GM12878 (cell line): Measurements from ENCODE around the gene PDE6A. TPM values are rescaled to one million over a fixed set of nuclear protein-coding genes. Genes with fewer than 3 reads are reported as not detected.

ENCODE experiments used
- ATAC-seq: fragments of 200-7000 bp; cut with Tn5 transposase; 3 replicates; pipeline ENCODE4 v1.9.1; 2020; ENCODE audit warnings: mild to moderate bottlenecking, moderate library complexity
- BruUV-seq: library from RNA; stranded (reverse); fragments of 400-500 nt; replicated peaks from 2 replicates; lab custom pipeline; 2021; lab: Mats Ljungman, UMichigan
- CTCF ChIA-PET: fragments of 300-600 bp; sonication (Branson Sonifier 250); formaldehyde crosslinking; extraction: SDS; loops from one replicate; lab custom pipeline; 2021; ENCODE audit warnings: inconsistent platforms; lab: Yijun Ruan, JAX
- POLR2A ChIA-PET: fragments of 350-600 bp; formaldehyde crosslinking; extraction: SDS; loops from one replicate; lab custom pipeline; 2021; ENCODE audit warnings: inconsistent platforms; lab: Charles Lee
- RAD21 ChIA-PET: fragments of 300-600 bp; sonication (Branson Sonifier 250); formaldehyde crosslinking; loops from one replicate; lab custom pipeline; 2023; ENCODE audit warnings: antibody characterized with exemption; ENCODE audit not compliant: unreplicated experiment; lab: Charles Lee
- SMC1A ChIA-PET: fragments of 300-600 bp; sonication (Branson Sonifier 250); formaldehyde crosslinking; loops from one replicate; lab custom pipeline; 2023; ENCODE audit not compliant: unreplicated experiment, uncharacterized antibody; lab: Charles Lee
- DNase-seq: peaks from one replicate; pipeline ENCODE4 v3.0.0-alpha.2; 2011; ENCODE audit warnings: low read depth, low spot score
- FAIRE-seq: peaks from 3 replicates; lab custom pipeline; 2011; peaks lifted over from hg19 to GRCh38; lab: Jason Lieb, UNC
- H2AFZ ChIP-seq: 2 replicates; pipeline ENCODE4 v1.6.0; 2011; ENCODE audit warnings: low read depth, low read length, control low read depth; ENCODE audit not compliant: control insufficient read depth
- H3K27ac ChIP-seq: 2 replicates; pipeline ENCODE4 v1.5.1; 2011; ENCODE audit warnings: control low read depth; ENCODE audit not compliant: control insufficient read depth, insufficient read depth
- H3K27me3 ChIP-seq, 2 experiments: replicated peaks in 1 of 2; 2 replicates each; pipeline versions ENCODE4 v1.6.0 to v1.6.1; 2011; ENCODE audit warnings: low read length in 1 of 2; ENCODE audit not compliant: control insufficient read depth in 2 of 2, insufficient read depth in 2 of 2
- H3K36me3 ChIP-seq, 2 experiments: 2 replicates each; pipeline ENCODE4 v1.5.1; 2011; ENCODE audit warnings: low read length in 1 of 2; ENCODE audit not compliant: control insufficient read depth in 2 of 2, insufficient read depth in 2 of 2
- H3K4me1 ChIP-seq: 2 replicates; pipeline ENCODE4 v1.6.1; 2011; ENCODE audit warnings: mild to moderate bottlenecking, low read length, moderate library complexity, mixed read lengths; ENCODE audit not compliant: control insufficient read depth, insufficient read depth
- H3K4me2 ChIP-seq: 2 replicates; pipeline ENCODE4 v1.6.0; 2011; ENCODE audit warnings: control low read depth; ENCODE audit not compliant: control insufficient read depth, insufficient read depth
- H3K4me3 ChIP-seq: fragments of 200-600 bp; sonication (generic); 2 replicates; pipeline ENCODE4 v1.5.1; 2016
- H3K79me2 ChIP-seq: 2 replicates; pipeline ENCODE4 v1.6.0; 2011; ENCODE audit warnings: low read length; ENCODE audit not compliant: control insufficient read depth, insufficient read depth
- H3K9ac ChIP-seq: 2 replicates; pipeline ENCODE4 v1.8.0; 2011; ENCODE audit warnings: low read length, control low read depth, mixed read lengths; ENCODE audit not compliant: control insufficient read depth, insufficient read depth
- H3K9me3 ChIP-seq: replicated peaks from 3 replicates; pipeline ENCODE4 v1.5.1; 2011; ENCODE audit warnings: mild to moderate bottlenecking, low read length; ENCODE audit not compliant: control insufficient read depth, insufficient read depth
- H4K20me1 ChIP-seq: 2 replicates; pipeline ENCODE4 v1.6.0; 2011; ENCODE audit not compliant: control insufficient read depth, insufficient read depth
- CHD2 ChIP-seq: IDR thresholded peaks from 2 replicates; pipeline ENCODE4 v1.6.1; 2011; ENCODE audit warnings: low read depth, low read length, improper control_type of control experiment, borderline replicate concordance
- CREB1 ChIP-seq: IDR thresholded peaks from 2 replicates; pipeline ENCODE4 v1.6.1; 2012; ENCODE audit warnings: low read depth, mild to moderate bottlenecking, inconsistent platforms
- E2F8 ChIP-seq: fragments of 450-650 bp; IDR thresholded peaks from 2 replicates; pipeline ENCODE4 v1.6.1; 2018; ENCODE audit warnings: mild to moderate bottlenecking, low read depth, moderate library complexity; ENCODE audit not compliant: partially characterized antibody
- ESRRA ChIP-seq: IDR thresholded peaks from 2 replicates; pipeline ENCODE4 v1.6.1; 2012; ENCODE audit warnings: mild to moderate bottlenecking, low read length, improper control_type of control experiment
- ETV6 ChIP-seq, 2 experiments: fragments of 450-650 bp in 1 of 2; IDR thresholded peaks in 1 of 2; conservative IDR thresholded peaks in 1 of 2; 2 replicates each; pipeline ENCODE4 v1.6.1; 2014; ENCODE audit warnings: antibody characterized with exemption in 1 of 2, borderline replicate concordance in 1 of 2, low read depth in 1 of 2, mild to moderate bottlenecking in 1 of 2, moderate library complexity in 1 of 2
- NBN ChIP-seq: fragments of 450-650 bp; IDR thresholded peaks from 2 replicates; pipeline ENCODE4 v1.6.1; 2016
- NFYA ChIP-seq: IDR thresholded peaks from 2 replicates; pipeline ENCODE4 v1.6.1; 2011; ENCODE audit warnings: low read depth, mild to moderate bottlenecking, low read length, improper control_type of control experiment, borderline replicate concordance
- POLR2AphosphoS5 ChIP-seq: IDR thresholded peaks from 2 replicates; pipeline ENCODE4 v1.6.1; 2011; ENCODE audit warnings: mild to moderate bottlenecking, low read length, inconsistent platforms
- RFX5 ChIP-seq: IDR thresholded peaks from 2 replicates; pipeline ENCODE4 v1.6.1; 2011; ENCODE audit warnings: low read depth, low read length, improper control_type of control experiment
- SREBF1 ChIP-seq: IDR thresholded peaks from 2 replicates; pipeline ENCODE4 v1.6.1; 2012; ENCODE audit warnings: mild to moderate bottlenecking, low read length
- SUPT20H ChIP-seq: IDR thresholded peaks from 2 replicates; pipeline ENCODE4 v1.6.1; 2011; ENCODE audit warnings: low read depth, mild to moderate bottlenecking, low read length, moderate library complexity, borderline replicate concordance; ENCODE audit not compliant: control insufficient read depth
- TBL1XR1 ChIP-seq: IDR thresholded peaks from 2 replicates; pipeline ENCODE4 v1.6.1; 2012; ENCODE audit warnings: low read depth, low read length, improper control_type of control experiment
- TCF12 ChIP-seq: IDR thresholded peaks from 2 replicates; pipeline ENCODE4 v1.6.1; 2011; ENCODE audit warnings: low read depth, mild to moderate bottlenecking, low read length
- YBX1 ChIP-seq: fragments of 450-650 bp; IDR thresholded peaks from 2 replicates; pipeline ENCODE4 v1.6.1; 2016; ENCODE audit warnings: antibody characterized with exemption
- ZBTB40 ChIP-seq: fragments of 450-650 bp; IDR thresholded peaks from 2 replicates; pipeline ENCODE4 v1.6.1; 2016; ENCODE audit warnings: mild to moderate bottlenecking, moderate library complexity, borderline replicate concordance
- ZNF274 ChIP-seq: IDR thresholded peaks from one replicate; pipeline ENCODE4 v1.8.0; 2011; ENCODE audit not compliant: insufficient read length, insufficient read depth
- WGBS: methylation state at CpG from one replicate; pipeline ENCODE4 v1.1.6; 2016; ENCODE audit warnings: low lambda C conversion rate; ENCODE audit not compliant: insufficient replicate concordance, insufficient coverage; ENCODE audit errors: missing lambda C conversion rate; 5-methylcytosine and 5-hydroxymethylcytosine counted together
- in situ Hi-C: fragments of 300-500 bp; cut with MboI; formaldehyde crosslinking; loops from 9 replicates; pipeline ENCODE4 v1.14.3; 2018; ENCODE audit warnings: mixed read lengths
- intact Hi-C: fragments of 100-400 bp; cut with micrococcal nuclease; formaldehyde crosslinking; loops from one replicate; pipeline ENCODE4 v1.14.2; 2022; ENCODE audit not compliant: unreplicated experiment
- polyA plus RNA-seq, 11 experiments: library from polyadenylated mRNA; depleted of rRNA in 4 of 11; unstranded in 6 of 11; stranded (reverse) in 5 of 11; fragments of >200 nt; fragmentation: Nextera tagmentation in 4 of 11; fragmentation: Illumina TruSeq in 1 of 11; extraction: Ambion mirVana in 4 of 11; extraction: Trizol in 1 of 11; gene quantifications; 1 replicate in 1 of 11; 2 replicates in 10 of 11; pipeline versions ENCODE4 v1.2.1 to v1.2.3, GENCODE V29; 2011 to 2016; ENCODE audit warnings: inconsistent platforms in 2 of 11, missing spikeins in 2 of 11, low read depth in 1 of 11
- total RNA-seq, 4 experiments: library from RNA; depleted of rRNA in 3 of 4; stranded (reverse); fragments of >200 nt in 3 of 4; fragmentation: Illumina TruSeq in 1 of 4; extraction: Trizol in 1 of 4; gene quantifications; 2 replicates each; pipeline versions ENCODE4 v1.2.1 to v1.2.3, GENCODE V29; 2013 to 2021

PDE6A gene
- total and polyA plus RNA-seq, 10 of the 15 experiments (the other 5 are each of a cell fraction or from before 2014, with no cell fraction given), result 0.05 to 0.26 TPM; not detected in 8

DNA sequence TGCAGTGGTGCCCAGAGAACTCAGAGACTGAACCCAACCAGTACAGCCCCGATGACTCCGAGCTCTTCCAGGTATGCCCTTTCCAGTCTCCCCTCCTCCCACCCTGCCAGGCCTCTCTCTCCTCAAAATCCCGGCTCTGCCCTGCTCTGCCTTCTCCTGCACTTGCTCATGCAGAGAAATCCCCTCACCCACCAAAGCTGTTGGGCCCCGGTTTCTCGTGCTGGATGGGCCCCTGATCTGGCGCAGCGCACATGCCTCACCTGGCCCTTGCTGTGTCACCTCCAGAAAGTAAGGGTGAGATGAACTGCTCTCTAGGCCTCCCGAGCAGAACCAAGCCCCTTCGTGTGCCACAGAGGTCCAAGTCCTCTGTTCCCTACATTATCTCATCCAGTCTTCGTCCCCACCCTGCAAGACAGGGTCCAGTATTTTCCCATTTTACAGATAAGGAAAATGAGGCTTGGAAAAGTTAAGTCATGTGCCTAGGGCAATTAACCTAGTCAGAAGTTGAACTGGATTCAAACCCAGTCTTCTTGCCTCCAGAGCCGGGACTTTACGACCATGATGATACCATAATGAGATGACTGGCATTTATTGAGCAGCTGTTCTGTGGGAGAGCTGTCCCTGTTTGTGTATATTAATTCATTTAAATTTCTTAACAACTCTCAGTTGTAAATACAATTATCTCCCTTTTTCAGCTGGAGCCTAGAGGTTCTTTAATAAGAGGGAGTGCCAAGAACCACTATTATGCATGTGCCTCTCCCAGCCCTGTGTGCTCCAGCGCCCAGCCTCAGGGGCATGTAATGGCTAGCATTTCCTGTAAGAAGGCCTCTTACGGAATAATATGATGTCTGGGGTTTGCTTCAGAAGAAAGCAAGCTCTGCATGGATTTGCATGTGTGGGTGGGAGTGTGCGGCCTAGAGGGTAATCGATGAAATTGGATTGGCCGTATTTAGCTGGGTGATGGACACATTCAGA lies 123.8 kb downstream of the PDE6A start:
- peaks cover 0 to 19% of the 10 kb centered on the region in 2 experiments; a peak in 2 of 4 replicates for H3K36me3 ChIP-seq
- H3K4me2 ChIP-seq, result no peak overlapping the region
- ChIA-PET SMC1A (interaction anchor here (0.7 to 11.9 kb wide), 11 partner anchors 10 to 184 kb away, joined by 3 to 210 read pairs (median 4); partner anchors contain the start of gene PPARGC1B), POLR2A (interaction anchor here (1.0 to 2.5 kb wide), 3 partner anchors 9 to 24 kb away, joined by 4 to 9 read pairs (median 6); no protein-coding TSS in a partner anchor), CTCF (interaction anchor here (0.8 to 4.1 kb wide), 19 partner anchors 8 to 184 kb away, joined by 3 to 14 read pairs (median 5); no protein-coding TSS in a partner anchor), RAD21 (interaction anchor here (0.7 to 2.2 kb wide), 7 partner anchors 10 to 157 kb away, joined by 3 to 8 read pairs (median 3); partner anchors contain the start of gene PPARGC1B)
- no peaks in the 10 kb centered on the region for H3K4me1 ChIP-seq
- H3K27me3 ChIP-seq, result no peaks in the 10 kb centered on the region
- peaks cover 15% of the 10 kb centered on the region for H3K79me2 ChIP-seq
- intact Hi-C loops (no loop called here), in situ Hi-C loops (no loop called here)
- BruUV-seq, result no TSS peak
- FAIRE-seq, result no peak
- H4K20me1 ChIP-seq, result no peaks in the 10 kb centered on the region
- WGBS, result 96% methylated on average over 17 of the region's 17 CpGs
- DNase-seq, result no peak
- H3K9me3 ChIP-seq, result no peaks in the 10 kb centered on the region; the same call in 2 of the 3 replicates
- no peak overlapping the region for H3K27ac ChIP-seq
- H3K4me3 ChIP-seq, result no peak overlapping the region
- no peak for ATAC-seq
- H2AFZ ChIP-seq, result no peak overlapping the region
- no peak overlapping the region for H3K9ac ChIP-seq
- TF ChIP-seq ZNF274 (no peak), NBN (no peak), YBX1 (no peak), ETV6 (conservative IDR thresholded peaks at IDR 0.05 in 1 of 2, IDR thresholded peaks at IDR 0.05 in 1 of 2; ENCODE audit: borderline replicate concordance in 1 of 2, low read depth in 1 of 2) (no peak), RFX5 (no peak), CHD2 (no peak), POLR2AphosphoS5 (no peak), E2F8 (no peak), SREBF1 (no peak), CREB1 (no peak), ESRRA (no peak), ZBTB40 (no peak), TCF12 (no peak), SUPT20H (no peak), NFYA (no peak), TBL1XR1 (no peak)
